Stomach smooth muscle (tissue), 2 donors: ENCODE data around the gene PTGDR.

Experiments used
- H3K27ac ChIP-seq: one replicate; pipeline ENCODE4 v1.7.0; 2013; ENCODE audit warnings: mild to moderate bottlenecking, low read length, inconsistent platforms
- H3K27me3 ChIP-seq, 2 donors: one replicate each; pipeline ENCODE4 v1.7.0; 2013; ENCODE audit warnings: low read length in 2 of 2; ENCODE audit not compliant: insufficient read depth in 2 of 2, control insufficient read depth in 1 of 2
- H3K36me3 ChIP-seq, 2 donors: one replicate each; pipeline ENCODE4 v1.7.0; 2013; ENCODE audit warnings: low read length in 2 of 2; ENCODE audit not compliant: control insufficient read depth in 2 of 2, insufficient read depth in 2 of 2
- H3K4me1 ChIP-seq: one replicate; pipeline ENCODE4 v1.7.0; 2013; ENCODE audit warnings: low read length; ENCODE audit not compliant: control insufficient read depth, insufficient read depth
- H3K4me3 ChIP-seq, 2 donors: one replicate each; pipeline ENCODE4 v1.7.0; 2013; ENCODE audit warnings: low read length in 2 of 2
- H3K9ac ChIP-seq, 2 donors: one replicate each; pipeline ENCODE4 v1.7.0; 2013; ENCODE audit warnings: low read length in 2 of 2, mild to moderate bottlenecking in 1 of 2
- H3K9me3 ChIP-seq, 2 donors: one replicate each; pipeline ENCODE4 v1.7.0; 2013; ENCODE audit warnings: low read length in 2 of 2; ENCODE audit not compliant: control insufficient read depth in 2 of 2
- donor health status: healthy.
- donor health status: Pancreatic carcinoma.

PTGDR gene

GRCh38 chr14:52240623-52241022, 26.9 kb upstream of the PTGDR start:
- Histone ChIP-seq H3K36me3 (no peaks in the 10 kb centered on the region), H3K4me1 (no peaks in the 10 kb centered on the region), H3K27ac (no peak overlapping the region), H3K9ac (no peak overlapping the region), H3K4me3 (no peak overlapping the region), H3K27me3 (no peaks in the 10 kb centered on the region), H3K9me3 (no peaks in the 10 kb centered on the region)

GRCh38 chr14:52241087-52241793, 26.3 kb upstream of the PTGDR start:
- Histone ChIP-seq H3K9me3 (no peaks in the 10 kb centered on the region), H3K27me3 (no peaks in the 10 kb centered on the region), H3K4me3 (no peak overlapping the region), H3K4me1 (no peaks in the 10 kb centered on the region), H3K27ac (no peak overlapping the region), H3K36me3 (no peaks in the 10 kb centered on the region), H3K9ac (no peak overlapping the region)

- H3K4me3 ChIP-seq, result no peak overlapping the region
- H3K36me3 ChIP-seq, result no peaks in the 10 kb centered on the region
- H3K27ac ChIP-seq, result no peak overlapping the region
- H3K4me1 ChIP-seq, result no peaks in the 10 kb centered on the region
- no peak overlapping the region for H3K9ac ChIP-seq
- no peaks in the 10 kb centered on the region for H3K27me3 ChIP-seq
- H3K9me3 ChIP-seq, result no peaks in the 10 kb centered on the region
Observed at GRCh38 chr14:52244328-52244727, 23.2 kb upstream of the PTGDR start.

- H3K27ac ChIP-seq, result no peak overlapping the region
- no peaks in the 10 kb centered on the region for H3K4me1 ChIP-seq
- H3K36me3 ChIP-seq, result no peaks in the 10 kb centered on the region
- no peak overlapping the region for H3K4me3 ChIP-seq
- no peaks in the 10 kb centered on the region for H3K27me3 ChIP-seq
- H3K9ac ChIP-seq, result no peak overlapping the region
- no peaks in the 10 kb centered on the region for H3K9me3 ChIP-seq
Observed at GRCh38 chr14:52244997-52245396, 22.5 kb upstream of the PTGDR start.

- H3K27ac ChIP-seq, result no peak overlapping the region
- no peak overlapping the region for H3K4me3 ChIP-seq
- no peaks in the 10 kb centered on the region for H3K9me3 ChIP-seq
- H3K27me3 ChIP-seq, result no peaks in the 10 kb centered on the region
- no peak overlapping the region for H3K9ac ChIP-seq
- no peaks in the 10 kb centered on the region for H3K36me3 ChIP-seq
- no peaks in the 10 kb centered on the region for H3K4me1 ChIP-seq
Observed at GRCh38 chr14:52248057-52248456, 19.4 kb upstream of the PTGDR start.

- H3K9me3 ChIP-seq, result no peaks in the 10 kb centered on the region
- no peaks in the 10 kb centered on the region for H3K4me1 ChIP-seq
- H3K36me3 ChIP-seq, result no peaks in the 10 kb centered on the region
- no peak overlapping the region for H3K27ac ChIP-seq
- H3K9ac ChIP-seq, result no peak overlapping the region
- no peak overlapping the region for H3K4me3 ChIP-seq
- no peaks in the 10 kb centered on the region for H3K27me3 ChIP-seq
Observed at GRCh38 chr14:52251724-52252123, 15.8 kb upstream of the PTGDR start.

GRCh38 chr14:52253503-52253902, 14.0 kb upstream of the PTGDR start:
- H3K9me3 ChIP-seq, result no peaks in the 10 kb centered on the region
- no peak overlapping the region for H3K27ac ChIP-seq
- no peak overlapping the region for H3K9ac ChIP-seq
- H3K36me3 ChIP-seq, result no peaks in the 10 kb centered on the region
- no peak overlapping the region for H3K4me3 ChIP-seq
- no peaks in the 10 kb centered on the region for H3K27me3 ChIP-seq
- no peaks in the 10 kb centered on the region for H3K4me1 ChIP-seq

- H3K27ac ChIP-seq, result no peak overlapping the region
- H3K4me1 ChIP-seq, result no peaks in the 10 kb centered on the region
- no peak overlapping the region for H3K9ac ChIP-seq
- H3K4me3 ChIP-seq, result no peak overlapping the region
- H3K27me3 ChIP-seq, result no peaks in the 10 kb centered on the region
- H3K36me3 ChIP-seq, result no peaks in the 10 kb centered on the region
- no peaks in the 10 kb centered on the region for H3K9me3 ChIP-seq
Observed at GRCh38 chr14:52254086-52254485, 13.4 kb upstream of the PTGDR start.

- H3K27me3 ChIP-seq, result no peaks in the 10 kb centered on the region
- no peaks in the 10 kb centered on the region for H3K4me1 ChIP-seq
- H3K9ac ChIP-seq, result no peak overlapping the region
- H3K4me3 ChIP-seq, result no peak overlapping the region
- no peaks in the 10 kb centered on the region for H3K36me3 ChIP-seq
- H3K9me3 ChIP-seq, result no peaks in the 10 kb centered on the region
- H3K27ac ChIP-seq, result no peak overlapping the region
Observed at GRCh38 chr14:52258783-52259182, 8.7 kb upstream of the PTGDR start.

- H3K4me1 ChIP-seq, result no peaks in the 10 kb centered on the region
- H3K9ac ChIP-seq, result no peak overlapping the region
- no peak overlapping the region for H3K4me3 ChIP-seq
- H3K27ac ChIP-seq, result no peak overlapping the region
- H3K27me3 ChIP-seq, result no peaks in the 10 kb centered on the region
- no peaks in the 10 kb centered on the region for H3K36me3 ChIP-seq
- no peaks in the 10 kb centered on the region for H3K9me3 ChIP-seq
Observed at GRCh38 chr14:52259434-52259833, 8.1 kb upstream of the PTGDR start.

- Histone ChIP-seq H3K9ac (no peak overlapping the region), H3K27me3 (peaks cover 0 to 9% of the 10 kb centered on the region in 2 donors), H3K27ac (no peak overlapping the region), H3K4me1 (peaks cover 2% of the 10 kb centered on the region), H3K36me3 (no peaks in the 10 kb centered on the region), H3K4me3 (no peak overlapping the region), H3K9me3 (no peaks in the 10 kb centered on the region)
Observed at GRCh38 chr14:52262600-52262999, 4.9 kb upstream of the PTGDR start.
